Osteoblast (primary cell): ENCODE measurements around the gene UBE2E2. TPM values are rescaled to one million over a fixed set of nuclear protein-coding genes. Genes with fewer than 3 reads are reported as not detected.

Experiments used
- DNase-seq: peaks from one replicate; pipeline ENCODE4 v3.0.0; 2011; ENCODE audit warnings: low spot score, mixed read lengths; ENCODE audit not compliant: insufficient read length; ENCODE audit errors: missing footprints
- H2AFZ ChIP-seq: 2 replicates; pipeline ENCODE4 v1.6.0; 2011; ENCODE audit warnings: mild to moderate bottlenecking, low read length
- H3K27ac ChIP-seq: 2 replicates; pipeline ENCODE4 v1.5.1; 2011; ENCODE audit warnings: mild to moderate bottlenecking, low read depth, low read length, moderate library complexity
- H3K27me3 ChIP-seq: 2 replicates; pipeline ENCODE4 v1.6.0; 2012; ENCODE audit warnings: mild to moderate bottlenecking, control low read depth, inconsistent platforms, low read length, moderate library complexity; ENCODE audit not compliant: insufficient read depth
- H3K36me3 ChIP-seq: 2 replicates; pipeline ENCODE4 v1.5.1; 2011; ENCODE audit warnings: mild to moderate bottlenecking, low read length, control low read depth, moderate library complexity; ENCODE audit not compliant: insufficient read depth
- H3K4me1 ChIP-seq: 2 replicates; pipeline ENCODE4 v1.5.1; 2011; ENCODE audit warnings: mild to moderate bottlenecking, low read length, control low read depth, moderate library complexity; ENCODE audit not compliant: insufficient read depth
- H3K4me2 ChIP-seq: 2 replicates; pipeline ENCODE4 v1.6.0; 2011; ENCODE audit warnings: mild to moderate bottlenecking, low read length; ENCODE audit not compliant: insufficient read depth
- H3K4me3 ChIP-seq: fragments of 200-600 bp; sonication (generic); 3 replicates; pipeline ENCODE4 v1.5.1; 2012; ENCODE audit warnings: mild to moderate bottlenecking, low read length, inconsistent platforms; ENCODE audit not compliant: insufficient read depth
- H3K79me2 ChIP-seq: 2 replicates; pipeline ENCODE4 v1.6.0; 2012; ENCODE audit warnings: mild to moderate bottlenecking, low read length, control low read depth, inconsistent platforms; ENCODE audit not compliant: insufficient read depth
- H3K9me3 ChIP-seq: 2 replicates; pipeline ENCODE4 v1.5.1; 2011; ENCODE audit warnings: low read depth, low read length, control low read depth
- H4K20me1 ChIP-seq: 2 replicates; pipeline ENCODE4 v1.6.0; 2012; ENCODE audit warnings: mild to moderate bottlenecking, low read length, control low read depth; ENCODE audit not compliant: insufficient read depth
- total RNA-seq: library from RNA; depleted of rRNA; stranded (reverse); fragments of >200 nt; gene quantifications from 2 replicates; pipeline ENCODE4 v1.2.3, GENCODE V29; 2012
- TF ChIP-seq, protein P1 (sequence below): IDR thresholded peaks from 2 replicates; pipeline ENCODE4 v1.5.1; 2011; ENCODE audit warnings: mild to moderate bottlenecking, low read depth, low read length, moderate library complexity; ENCODE audit errors: extremely low read depth

UBE2E2 gene
- total RNA-seq, 1 donor, result 49.6 TPM

DNA sequence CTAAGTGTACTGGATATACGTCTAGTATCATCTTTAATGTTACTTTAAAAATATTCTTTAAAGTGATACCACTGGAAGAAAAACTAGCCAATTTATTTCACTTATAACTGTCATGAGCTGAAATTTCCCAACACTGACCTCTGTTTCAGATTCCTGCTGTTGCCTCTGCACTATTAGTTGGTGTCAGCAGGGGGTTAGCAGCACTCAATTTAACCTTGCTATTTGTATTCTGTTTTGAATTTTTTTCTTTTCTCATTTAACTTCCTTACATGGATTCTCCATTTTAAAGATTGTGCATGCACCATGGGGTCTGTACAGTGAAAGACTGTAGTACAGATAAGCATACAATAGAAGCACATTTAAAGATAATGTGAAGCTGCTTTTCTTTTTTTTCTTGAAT lies 169.2 kb downstream of the UBE2E2 start:
- no peak for DNase-seq
- Histone ChIP-seq H3K9me3 (no peaks in the 10 kb centered on the region), H3K4me3 (no peak overlapping the region), H3K79me2 (no peaks in the 10 kb centered on the region), H3K36me3 (no peaks in the 10 kb centered on the region), H3K4me1 (no peaks in the 10 kb centered on the region), H3K27ac (no peak overlapping the region), H4K20me1 (peaks cover 20% of the 10 kb centered on the region), H3K4me2 (no peak overlapping the region), H2AFZ (no peak overlapping the region), H3K27me3 (no peaks in the 10 kb centered on the region)
- TF ChIP-seq, protein P1, sequence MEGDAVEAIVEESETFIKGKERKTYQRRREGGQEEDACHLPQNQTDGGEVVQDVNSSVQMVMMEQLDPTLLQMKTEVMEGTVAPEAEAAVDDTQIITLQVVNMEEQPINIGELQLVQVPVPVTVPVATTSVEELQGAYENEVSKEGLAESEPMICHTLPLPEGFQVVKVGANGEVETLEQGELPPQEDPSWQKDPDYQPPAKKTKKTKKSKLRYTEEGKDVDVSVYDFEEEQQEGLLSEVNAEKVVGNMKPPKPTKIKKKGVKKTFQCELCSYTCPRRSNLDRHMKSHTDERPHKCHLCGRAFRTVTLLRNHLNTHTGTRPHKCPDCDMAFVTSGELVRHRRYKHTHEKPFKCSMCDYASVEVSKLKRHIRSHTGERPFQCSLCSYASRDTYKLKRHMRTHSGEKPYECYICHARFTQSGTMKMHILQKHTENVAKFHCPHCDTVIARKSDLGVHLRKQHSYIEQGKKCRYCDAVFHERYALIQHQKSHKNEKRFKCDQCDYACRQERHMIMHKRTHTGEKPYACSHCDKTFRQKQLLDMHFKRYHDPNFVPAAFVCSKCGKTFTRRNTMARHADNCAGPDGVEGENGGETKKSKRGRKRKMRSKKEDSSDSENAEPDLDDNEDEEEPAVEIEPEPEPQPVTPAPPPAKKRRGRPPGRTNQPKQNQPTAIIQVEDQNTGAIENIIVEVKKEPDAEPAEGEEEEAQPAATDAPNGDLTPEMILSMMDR, result no peak

DNA sequence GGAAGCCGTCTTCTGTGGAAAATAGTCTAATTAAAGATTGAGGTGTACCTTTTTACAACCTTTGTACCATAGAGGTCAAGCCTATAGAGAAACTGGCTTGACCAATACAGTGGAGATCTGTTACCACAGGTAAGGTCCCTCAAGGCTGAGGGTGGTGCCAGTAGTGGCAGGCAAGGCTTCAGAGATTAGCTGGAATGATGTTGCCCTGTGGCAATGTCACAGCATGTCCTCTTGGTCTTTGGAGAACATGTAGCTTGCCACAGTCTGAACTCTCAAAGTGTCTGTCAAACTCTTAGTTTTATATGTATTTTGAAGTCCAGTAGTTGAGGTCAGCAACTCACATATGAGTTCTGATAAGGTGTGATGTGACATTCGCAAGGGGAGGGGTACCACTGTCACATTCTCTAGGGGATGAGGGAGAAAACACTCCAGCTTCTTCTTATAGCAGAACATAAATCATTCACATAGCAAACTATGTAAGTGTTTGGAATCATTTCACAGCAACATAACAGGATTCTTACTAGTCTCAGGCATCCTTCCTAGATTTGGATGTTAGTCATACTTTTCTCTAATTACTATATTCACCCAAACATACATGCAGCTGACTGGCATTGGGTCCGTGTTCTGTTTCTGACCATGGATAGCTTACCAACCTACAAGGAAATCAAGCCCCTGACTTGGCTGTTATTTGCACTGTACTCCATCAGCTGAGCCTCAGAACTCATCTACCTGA lies 173.6 kb downstream of the UBE2E2 start:
- no peak for DNase-seq
- no peaks in the 10 kb centered on the region for H3K36me3 ChIP-seq
- H3K4me1 ChIP-seq, result no peaks in the 10 kb centered on the region
- H3K9me3 ChIP-seq, result no peaks in the 10 kb centered on the region
- peaks cover 3% of the 10 kb centered on the region for H3K79me2 ChIP-seq
- TF ChIP-seq, protein P1, result no peak
- peaks cover 17% of the 10 kb centered on the region for H4K20me1 ChIP-seq
- H2AFZ ChIP-seq, result no peak overlapping the region
- H3K4me3 ChIP-seq, result no peak overlapping the region
- no peak overlapping the region for H3K4me2 ChIP-seq
- no peaks in the 10 kb centered on the region for H3K27me3 ChIP-seq
- H3K27ac ChIP-seq, result no peak overlapping the region

DNA sequence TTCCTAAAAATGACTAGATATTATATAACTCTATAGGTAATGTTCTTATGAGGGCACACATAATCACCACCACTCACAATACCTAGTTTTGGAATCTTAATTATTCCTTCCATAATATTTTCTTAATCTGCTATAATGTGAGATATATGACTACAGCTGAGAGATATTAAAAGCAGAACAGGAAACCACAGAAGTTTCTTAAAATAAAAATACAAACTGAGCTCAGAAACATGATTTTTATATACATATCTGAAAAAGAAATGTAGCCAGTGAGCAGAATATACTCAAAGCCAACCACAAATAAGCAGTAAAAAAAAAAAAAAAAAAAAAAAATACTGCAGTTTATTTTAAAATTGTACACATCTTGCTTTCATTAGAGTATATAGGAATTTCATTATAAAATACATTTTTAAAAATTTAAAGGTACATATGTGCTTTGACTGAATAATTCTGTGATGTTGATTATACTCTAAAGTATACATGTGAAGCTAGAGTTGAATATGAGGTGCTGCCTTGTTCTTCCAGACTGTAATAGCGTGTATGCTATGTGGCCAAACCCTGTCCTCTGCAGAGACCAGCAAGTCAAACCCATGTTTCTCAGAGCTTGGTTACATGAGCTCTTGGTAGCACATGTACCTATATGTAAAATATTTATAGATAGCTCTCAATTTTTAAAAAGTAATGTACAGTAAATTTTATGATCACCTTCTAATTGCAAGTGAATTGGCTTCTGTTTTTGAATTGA lies 175.0 kb downstream of the UBE2E2 start:
- Histone ChIP-seq H4K20me1 (peaks cover 17% of the 10 kb centered on the region), H3K4me3 (no peak overlapping the region), H3K9me3 (no peaks in the 10 kb centered on the region), H3K27ac (no peak overlapping the region), H3K4me1 (no peaks in the 10 kb centered on the region), H3K4me2 (no peak overlapping the region), H3K79me2 (peaks cover 3% of the 10 kb centered on the region), H2AFZ (no peak overlapping the region), H3K27me3 (no peaks in the 10 kb centered on the region), H3K36me3 (no peaks in the 10 kb centered on the region)
- no peak for DNase-seq
- TF ChIP-seq, protein P1, result no peak

DNA sequence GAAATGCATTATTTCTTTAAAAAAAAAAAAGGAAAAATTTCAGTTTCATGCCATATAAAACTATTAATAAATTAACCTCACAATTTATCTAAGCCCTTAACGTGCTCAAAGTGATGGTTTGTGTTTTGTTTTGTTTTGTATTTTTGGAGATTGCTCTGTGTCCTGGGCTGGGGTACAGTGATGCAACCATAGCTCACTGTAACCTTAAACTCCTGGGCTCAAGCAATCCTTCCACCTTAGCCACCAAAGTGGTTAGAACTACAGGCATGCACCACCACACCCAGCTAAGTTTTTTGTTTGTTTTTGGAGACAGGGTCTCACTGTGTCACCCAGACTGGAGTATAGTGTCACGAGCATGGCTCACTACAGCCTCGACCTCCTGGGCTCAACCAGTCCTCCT lies 180.7 kb downstream of the UBE2E2 start:
- H3K4me1 ChIP-seq, result no peaks in the 10 kb centered on the region
- no peak overlapping the region for H3K4me2 ChIP-seq
- no peaks in the 10 kb centered on the region for H3K36me3 ChIP-seq
- TF ChIP-seq, protein P1, result no peak
- no peaks in the 10 kb centered on the region for H3K9me3 ChIP-seq
- H2AFZ ChIP-seq, result no peak overlapping the region
- H3K27me3 ChIP-seq, result no peaks in the 10 kb centered on the region
- peaks cover 6% of the 10 kb centered on the region for H3K79me2 ChIP-seq
- H3K4me3 ChIP-seq, result no peak overlapping the region
- peaks cover 7% of the 10 kb centered on the region for H4K20me1 ChIP-seq
- no peak overlapping the region for H3K27ac ChIP-seq
- DNase-seq, result no peak
